CD4-positive, alpha-beta memory T cell (primary cell): ENCODE results near the gene TEX22. TPM values are rescaled to one million over a fixed set of nuclear protein-coding genes. Genes with fewer than 3 reads are reported as not detected.

Experiments used
- CTCF ChIA-PET: fragments of 350-600 bp; sonication (Branson Sonifier 250); formaldehyde crosslinking; loops from one replicate; lab custom pipeline; 2021; ENCODE audit warnings: inconsistent platforms; ENCODE audit not compliant: partially characterized antibody; lab: Charles Lee
- POLR2A ChIA-PET: fragments of 350-600 bp; sonication (Branson Sonifier 250); formaldehyde crosslinking; loops from one replicate; lab custom pipeline; 2021; ENCODE audit not compliant: partially characterized antibody; lab: Charles Lee
- DNase-seq, 5 donors: peaks; one replicate each; pipeline versions ENCODE4 v3.0.0 to v3.0.0-alpha.2; 2020 to 2022; ENCODE audit warnings: mixed read lengths in 1 of 5
- H3K27ac ChIP-seq: one replicate; pipeline ENCODE4 v1.7.0; 2013; ENCODE audit warnings: low read depth, low read length
- H3K27me3 ChIP-seq: 2 replicates; pipeline ENCODE4 v1.7.0; 2013; ENCODE audit warnings: mild to moderate bottlenecking, low read length, moderate library complexity; ENCODE audit not compliant: insufficient read depth
- H3K36me3 ChIP-seq: 2 replicates; pipeline ENCODE4 v1.7.0; 2013; ENCODE audit warnings: mild to moderate bottlenecking, low read length, moderate library complexity; ENCODE audit not compliant: insufficient read depth
- H3K4me1 ChIP-seq: 2 replicates; pipeline ENCODE4 v1.7.0; 2013; ENCODE audit warnings: mild to moderate bottlenecking, low read length, moderate library complexity; ENCODE audit not compliant: insufficient read depth
- H3K4me3 ChIP-seq, 2 donors: one replicate each; pipeline ENCODE4 v1.7.0; 2013; ENCODE audit warnings: low read length in 2 of 2, mild to moderate bottlenecking in 1 of 2
- H3K9me3 ChIP-seq, 2 donors: one replicate each; pipeline ENCODE4 v1.7.0; 2013; ENCODE audit warnings: low read length in 2 of 2, control low read depth in 1 of 2; ENCODE audit not compliant: control insufficient read depth in 1 of 2
- H3K27ac Mint-ChIP-seq, 7 donors: one replicate each; pipeline ENCODE4 v1.8.0; 2020 to 2021; ENCODE audit warnings: mixed read lengths in 7 of 7, mild to moderate bottlenecking in 6 of 7, inconsistent platforms in 3 of 7, moderate library complexity in 3 of 7
- H3K27me3 Mint-ChIP-seq, 2 donors: one replicate each; pipeline ENCODE4 v1.8.0; 2020 to 2021; ENCODE audit warnings: mixed read lengths in 2 of 2
- H3K36me3 Mint-ChIP-seq, 2 donors: one replicate each; pipeline ENCODE4 v1.8.0; 2020 to 2021; ENCODE audit warnings: mixed read lengths in 2 of 2, inconsistent platforms in 1 of 2, mild to moderate bottlenecking in 1 of 2
- H3K4me1 Mint-ChIP-seq, 4 donors: one replicate each; pipeline ENCODE4 v1.8.0; 2020 to 2021; ENCODE audit warnings: mixed read lengths in 4 of 4, mild to moderate bottlenecking in 1 of 4
- H3K4me3 Mint-ChIP-seq, 8 donors: one replicate each; pipeline ENCODE4 v1.8.0; 2020 to 2021; ENCODE audit warnings: mixed read lengths in 8 of 8, mild to moderate bottlenecking in 7 of 8, moderate library complexity in 6 of 8, inconsistent platforms in 3 of 8
- H3K9me3 Mint-ChIP-seq, 8 donors: one replicate each; pipeline ENCODE4 v1.8.0; 2020 to 2021; ENCODE audit warnings: mixed read lengths in 8 of 8, mild to moderate bottlenecking in 5 of 8, inconsistent platforms in 3 of 8, moderate library complexity in 1 of 8
- intact Hi-C: fragments of 100-400 bp; cut with micrococcal nuclease; formaldehyde crosslinking; loops from one replicate; pipeline ENCODE4 v1.15.1; 2023
- polyA plus RNA-seq, 2 donors: library from polyadenylated mRNA; unstranded; fragments of 300-500 nt; fragmentation: Illumina TruSeq; gene quantifications; one replicate each; pipeline ENCODE4 v1.2.3, GENCODE V29; 2021
- total RNA-seq, 2 experiments: library from RNA; stranded (reverse); gene quantifications; one replicate each; pipeline ENCODE4 v1.2.3, GENCODE V29; 2021

The TEX22 gene
- total and polyA plus RNA-seq, 4 experiments from 2014 or later = 4.7 to 7.5 TPM; not detected in 2

- intact Hi-C loops = no loop called here
These were observed 28.2 kb downstream of the TEX22 start for GRCh38 chr14:105426416-105427130.

GRCh38 chr14:105427412-105427811 lies 29.1 kb downstream of the TEX22 start:
- no peaks in the 10 kb centered on the region for H3K9me3 ChIP-seq
- no peaks in the 10 kb centered on the region for H3K27me3 ChIP-seq
- intact Hi-C loops = no loop called here
- Mint-ChIP-seq H3K27me3 (no peaks in the 10 kb centered on the region), H3K4me3 (no peak overlapping the region), H3K9me3 (no peaks in the 10 kb centered on the region), H3K27ac (no peak overlapping the region), H3K4me1 (peaks cover 5 to 25% (median 13%) of the 10 kb centered on the region in 4 donors), H3K36me3 (peaks cover 15 to 31% of the 10 kb centered on the region in 2 donors)
- H3K4me3 ChIP-seq = no peak overlapping the region
- no peak overlapping the region for H3K27ac ChIP-seq
- H3K4me1 ChIP-seq = peaks cover 4% of the 10 kb centered on the region
- ChIA-PET CTCF (interaction anchor here (1.3 kb wide), 1 partner anchor 12 kb away, joined by 3 read pairs; no protein-coding TSS in a partner anchor), POLR2A (no interaction called here)
- no peak for DNase-seq
- no peaks in the 10 kb centered on the region for H3K36me3 ChIP-seq

More at GRCh38 chr14:105426416-105427130, 28.2 kb downstream of the TEX22 start:
- Mint-ChIP-seq H3K4me3 (no peak overlapping the region), H3K27ac (peak overlapping the region in 1 of 7 donors; percentile 40), H3K9me3 (no peaks in the 10 kb centered on the region), H3K4me1 (peaks cover 8 to 33% (median 20%) of the 10 kb centered on the region in 4 donors), H3K27me3 (no peaks in the 10 kb centered on the region), H3K36me3 (peaks cover 15 to 31% of the 10 kb centered on the region in 2 donors)
- Histone ChIP-seq H3K4me3 (no peak overlapping the region), H3K9me3 (no peaks in the 10 kb centered on the region), H3K27me3 (no peaks in the 10 kb centered on the region), H3K36me3 (no peaks in the 10 kb centered on the region), H3K4me1 (peaks cover 12% of the 10 kb centered on the region), H3K27ac (no peak overlapping the region)
- no peak for DNase-seq
- CTCF ChIA-PET = no interaction called here
- POLR2A ChIA-PET = no interaction called here

- H3K4me3 Mint-ChIP-seq = no peak overlapping the region
- CTCF ChIA-PET = interaction anchor here (1.3 kb wide), 1 partner anchor 13 kb away, joined by 3 read pairs; no protein-coding TSS in a partner anchor
- no peak for DNase-seq
- peak overlapping the region in 1 of 7 donors; percentile 31 for H3K27ac Mint-ChIP-seq
- Histone ChIP-seq H3K36me3 (no peaks in the 10 kb centered on the region), H3K9me3 (no peaks in the 10 kb centered on the region), H3K27me3 (no peaks in the 10 kb centered on the region), H3K27ac (no peak overlapping the region), H3K4me1 (no peaks in the 10 kb centered on the region), H3K4me3 (no peak overlapping the region)
- intact Hi-C loops = no loop called here
- H3K4me1 Mint-ChIP-seq = peaks cover 2 to 20% (median 9%) of the 10 kb centered on the region in 4 donors
- POLR2A ChIA-PET = no interaction called here
- H3K27me3 Mint-ChIP-seq = no peaks in the 10 kb centered on the region
- H3K9me3 Mint-ChIP-seq = no peaks in the 10 kb centered on the region
- peaks cover 15 to 29% of the 10 kb centered on the region in 2 donors for H3K36me3 Mint-ChIP-seq
These were observed 29.7 kb downstream of the TEX22 start for GRCh38 chr14:105427936-105428485.

GRCh38 chr14:105430042-105430441 lies 31.7 kb downstream of the TEX22 start:
- POLR2A ChIA-PET = no interaction called here
- H3K4me3 Mint-ChIP-seq = no peak overlapping the region
- H3K4me1 Mint-ChIP-seq = peaks cover 7 to 15% (median 12%) of the 10 kb centered on the region in 4 donors
- Histone ChIP-seq H3K4me3 (no peak overlapping the region), H3K27me3 (no peaks in the 10 kb centered on the region), H3K27ac (no peak overlapping the region), H3K36me3 (no peaks in the 10 kb centered on the region), H3K9me3 (no peaks in the 10 kb centered on the region), H3K4me1 (no peaks in the 10 kb centered on the region)
- H3K27me3 Mint-ChIP-seq = no peaks in the 10 kb centered on the region
- H3K36me3 Mint-ChIP-seq = peaks cover 15 to 27% of the 10 kb centered on the region in 2 donors
- intact Hi-C loops = no loop called here
- CTCF ChIA-PET = interaction anchor here (1.1 kb wide), 1 partner anchor 19 kb away, joined by 3 read pairs; no protein-coding TSS in a partner anchor
- no peaks in the 10 kb centered on the region for H3K9me3 Mint-ChIP-seq
- H3K27ac Mint-ChIP-seq = no peak overlapping the region
- no peak for DNase-seq

GRCh38 chr14:105430565-105430964 lies 32.2 kb downstream of the TEX22 start:
- no peak overlapping the region for H3K4me3 Mint-ChIP-seq
- POLR2A ChIA-PET = no interaction called here
- Histone ChIP-seq H3K27me3 (no peaks in the 10 kb centered on the region), H3K36me3 (no peaks in the 10 kb centered on the region), H3K4me3 (no peak overlapping the region), H3K27ac (no peak overlapping the region), H3K4me1 (no peaks in the 10 kb centered on the region), H3K9me3 (no peaks in the 10 kb centered on the region)
- CTCF ChIA-PET = interaction anchor here (1.1 kb wide), 1 partner anchor 18 kb away, joined by 3 read pairs; no protein-coding TSS in a partner anchor
- no peak for DNase-seq
- no peaks in the 10 kb centered on the region for H3K27me3 Mint-ChIP-seq
- H3K4me1 Mint-ChIP-seq = peaks cover 9 to 18% (median 15%) of the 10 kb centered on the region in 4 donors
- no peaks in the 10 kb centered on the region for H3K9me3 Mint-ChIP-seq
- H3K36me3 Mint-ChIP-seq = peaks cover 15 to 28% of the 10 kb centered on the region in 2 donors
- intact Hi-C loops = no loop called here
- no peak overlapping the region for H3K27ac Mint-ChIP-seq

GRCh38 chr14:105431256-105431655 lies 32.9 kb downstream of the TEX22 start:
- Mint-ChIP-seq H3K4me1 (peaks cover 12 to 25% (median 20%) of the 10 kb centered on the region in 4 donors), H3K4me3 (no peak overlapping the region), H3K36me3 (peaks cover 15 to 30% of the 10 kb centered on the region in 2 donors), H3K27ac (no peak overlapping the region), H3K9me3 (no peaks in the 10 kb centered on the region), H3K27me3 (no peaks in the 10 kb centered on the region)
- Histone ChIP-seq H3K27me3 (no peaks in the 10 kb centered on the region), H3K27ac (no peak overlapping the region), H3K36me3 (no peaks in the 10 kb centered on the region), H3K9me3 (no peaks in the 10 kb centered on the region), H3K4me3 (no peak overlapping the region), H3K4me1 (no peaks in the 10 kb centered on the region)
- ChIA-PET CTCF (interaction anchor here (1.1 kb wide), 1 partner anchor 17 kb away, joined by 3 read pairs; no protein-coding TSS in a partner anchor), POLR2A (no interaction called here)
- no peak for DNase-seq
- intact Hi-C loops = no loop called here

GRCh38 chr14:105432657-105433056 lies 34.3 kb downstream of the TEX22 start:
- H3K27ac Mint-ChIP-seq = peak overlapping the region in 2 of 7 donors; percentile 7 to 25
- Histone ChIP-seq H3K4me1 (no peaks in the 10 kb centered on the region), H3K36me3 (no peaks in the 10 kb centered on the region), H3K27ac (no peak overlapping the region), H3K4me3 (no peak overlapping the region), H3K9me3 (no peaks in the 10 kb centered on the region), H3K27me3 (no peaks in the 10 kb centered on the region)
- peaks cover 14 to 16% (median 15%) of the 10 kb centered on the region in 4 donors for H3K4me1 Mint-ChIP-seq
- intact Hi-C loops = no loop called here
- no peaks in the 10 kb centered on the region for H3K27me3 Mint-ChIP-seq
- DNase-seq = no peak
- H3K9me3 Mint-ChIP-seq = no peaks in the 10 kb centered on the region
- CTCF ChIA-PET = no interaction called here
- POLR2A ChIA-PET = no interaction called here
- peaks cover 5 to 21% of the 10 kb centered on the region in 2 donors for H3K36me3 Mint-ChIP-seq
- no peak overlapping the region for H3K4me3 Mint-ChIP-seq
